NCI-H226 (cell line): ENCODE data around the gene NRG3.
"Not testable (repeated sequence)": the region's sequence is repeated elsewhere in the genome, so short reads cannot be mapped to it uniquely, and the experiment has no call there.

Source experiments
- DNase-seq: peaks from one replicate; pipeline ENCODE4 v3.0.0-alpha.2; 2015

The NRG3 gene

GRCh38 chr10:82949816-82950575 lies 1075.0 kb downstream of the NRG3 start:
- DNase-seq = no peak

- no peak for DNase-seq
Measured at GRCh38 chr10:82953331-82953730, 1078.3 kb downstream of the NRG3 start.

GRCh38 chr10:82953909-82954308 lies 1078.9 kb downstream of the NRG3 start:
- no peak for DNase-seq

- not testable (repeated sequence) for DNase-seq
Measured at GRCh38 chr10:82960421-82961060, 1085.5 kb downstream of the NRG3 start.

GRCh38 chr10:82961864-82962263 lies 1086.9 kb downstream of the NRG3 start:
- no peak for DNase-seq

- DNase-seq = no peak
Measured at GRCh38 chr10:82966130-82966529, 1091.1 kb downstream of the NRG3 start.

- DNase-seq = no peak
Measured at GRCh38 chr10:82968533-82968932, 1093.5 kb downstream of the NRG3 start.

- DNase-seq = no peak
Measured at GRCh38 chr10:82969405-82969804, 1094.4 kb downstream of the NRG3 start.

- DNase-seq = no peak
Measured at GRCh38 chr10:82980321-82980720, 1105.3 kb downstream of the NRG3 start.

- no peak for DNase-seq
Measured at GRCh38 chr10:82981137-82981723, 1106.2 kb downstream of the NRG3 start.

- DNase-seq = no peak
Measured at GRCh38 chr10:82982110-82982608, 1107.2 kb downstream of the NRG3 start.

- no peak for DNase-seq
Measured at GRCh38 chr10:82986216-82986615, 1111.2 kb downstream of the NRG3 start.

GRCh38 chr10:83006479-83006878 lies 1131.5 kb downstream of the NRG3 start:
- DNase-seq = not testable (repeated sequence)

- DNase-seq = no peak
Measured at GRCh38 chr10:83007510-83007909, 1132.5 kb downstream of the NRG3 start.

GRCh38 chr10:83012866-83013265 lies 1137.9 kb downstream of the NRG3 start:
- DNase-seq = no peak

GRCh38 chr10:83017076-83017867 lies 1142.3 kb downstream of the NRG3 start:
- DNase-seq = no peak

GRCh38 chr10:83023662-83024061 lies 1148.7 kb downstream of the NRG3 start:
- DNase-seq = no peak
